Measurements from ENCODE around the gene SYT8. TPM values are rescaled to one million over a fixed set of nuclear protein-coding genes. Genes with fewer than 3 reads are reported as not detected.
"Not testable (repeated sequence)": the region's sequence is repeated elsewhere in the genome, so short reads cannot be mapped to it uniquely, and the experiment has no call there.

SYT8 gene
- total RNA-seq, 1 experiment from 2014 or later: 1.0 TPM

GRCh38 chr11:1874441-1875092, 39.8 kb downstream of the SYT8 start:
- RAD21 ChIA-PET (ENCODE audit: low non-redundant PET in 1 of 2, low total read pairs in 2 of 2, uncharacterized antibody in 2 of 2, unreplicated experiment in 2 of 2); BruUV-seq (replicated peaks); H3K4me2 ChIP-seq (ENCODE audit: low read length); DNase-seq (ENCODE audit: low read depth, low spot score); H3K4me1 ChIP-seq (ENCODE audit: control insufficient read depth in 1 of 2, insufficient read depth in 2 of 2, low read length in 2 of 2); intact Hi-C loops (cut with micrococcal nuclease); H2AFZ ChIP-seq (ENCODE audit: low read depth, low read length, poor library complexity, severe bottlenecking); H3K79me2 ChIP-seq (ENCODE audit: insufficient read depth, low read length); H3K27me3 ChIP-seq (ENCODE audit: insufficient read depth, low read length); H3K4me3 ChIP-seq (replicated peaks in 1 of 2; ENCODE audit: low read depth in 1 of 2, low read length in 2 of 2); H3K9ac ChIP-seq (ENCODE audit: low read length); ATAC-seq; H3K9me3 ChIP-seq (ENCODE audit: control insufficient read depth in 1 of 2, insufficient read depth in 1 of 2, low read depth in 1 of 2, low read length in 2 of 2); POLR2A ChIA-PET; H3K36me3 ChIP-seq (ENCODE audit: control insufficient read depth in 1 of 2, insufficient read depth in 2 of 2, low read length in 2 of 2); H4K20me1 ChIP-seq (ENCODE audit: insufficient read depth); H3K9me2 ChIP-seq (ENCODE audit: insufficient read depth); H3K27ac ChIP-seq (ENCODE audit: low read depth, low read length): not testable (repeated sequence)
- CTCF ChIA-PET: interaction anchor here (0.8 to 2.4 kb wide), 3 partner anchors 34 to 277 kb away, joined by 3 to 19 read pairs (median 16); no protein-coding TSS in a partner anchor

- Histone ChIP-seq H3K27me3 (ENCODE audit: insufficient read depth, low read length) (no peaks in the 10 kb centered on the region), H3K9ac (ENCODE audit: low read length) (no peak overlapping the region), H3K36me3 (ENCODE audit: control insufficient read depth in 1 of 2, insufficient read depth in 2 of 2, low read length in 2 of 2) (no peaks in the 10 kb centered on the region), H3K4me1 (ENCODE audit: control insufficient read depth in 1 of 2, insufficient read depth in 2 of 2, low read length in 2 of 2) (peaks cover 0 to 4% of the 10 kb centered on the region in 2 experiments; a peak in 1 of 4 replicates), H3K4me3 (replicated peaks in 1 of 2; ENCODE audit: low read depth in 1 of 2, low read length in 2 of 2) (no peak overlapping the region), H3K27ac (ENCODE audit: low read depth, low read length) (no peak overlapping the region), H3K9me3 (ENCODE audit: control insufficient read depth in 1 of 2, insufficient read depth in 1 of 2, low read depth in 1 of 2, low read length in 2 of 2) (no peaks in the 10 kb centered on the region), H4K20me1 (ENCODE audit: insufficient read depth) (no peaks in the 10 kb centered on the region), H3K9me2 (ENCODE audit: insufficient read depth) (no peaks in the 10 kb centered on the region), H3K79me2 (ENCODE audit: insufficient read depth, low read length) (no peaks in the 10 kb centered on the region), H2AFZ (ENCODE audit: low read depth, low read length, poor library complexity, severe bottlenecking) (no peak overlapping the region), H3K4me2 (ENCODE audit: low read length) (no peak overlapping the region)
- no peak for ATAC-seq
- RAD21 ChIA-PET (ENCODE audit: low non-redundant PET in 1 of 2, low total read pairs in 2 of 2, uncharacterized antibody in 2 of 2, unreplicated experiment in 2 of 2): no interaction called here
- intact Hi-C loops (cut with micrococcal nuclease): no loop called here
- no peak for TF ChIP-seq CEBPB (IDR thresholded peaks at IDR 0.05; ENCODE audit: low read depth)
- TF ChIP-seq SIN3A (IDR thresholded peaks at IDR 0.05; ENCODE audit: low read depth): no peak
- TF ChIP-seq ZFX (IDR thresholded peaks at IDR 0.05): no peak
- TF ChIP-seq YY1 (IDR thresholded peaks at IDR 0.05; ENCODE audit: extremely low read depth, insufficient replicate concordance, low read depth, low read length): no peak
- no peak for TF ChIP-seq RAD21 (IDR thresholded peaks at IDR 0.05; ENCODE audit: low read depth)
- no peak for TF ChIP-seq EGR1 (IDR thresholded peaks at IDR 0.05; ENCODE audit: low read depth)
- no peak for TF ChIP-seq TCF7L2 (IDR thresholded peaks at IDR 0.05; ENCODE audit: borderline replicate concordance, extremely low read depth, insufficient read depth, insufficient read length)
- no peak for TF ChIP-seq ATF3 (IDR thresholded peaks at IDR 0.05)
- no peak for TF ChIP-seq EZH2 (IDR thresholded peaks at IDR 0.05)
- TF ChIP-seq JUND (IDR thresholded peaks at IDR 0.05): no peak
- TF ChIP-seq REST (IDR thresholded peaks at IDR 0.05; ENCODE audit: low read depth): no peak
- no peak for TF ChIP-seq FOSL1 (IDR thresholded peaks at IDR 0.05; ENCODE audit: low read depth)
- TF ChIP-seq ZBTB33 (IDR thresholded peaks at IDR 0.05; ENCODE audit: extremely low read depth, insufficient replicate concordance, low read length): no peak
- DNase-seq (ENCODE audit: low read depth, low spot score): no peak
- POLR2A ChIA-PET: no interaction called here
- CTCF ChIA-PET: interaction anchor here (0.8 to 2.4 kb wide), 7 partner anchors 13 to 276 kb away, joined by 3 to 19 read pairs (median 9); partner anchors contain the start of gene SYT8
- BruUV-seq (replicated peaks): no TSS peak
Observed at GRCh38 chr11:1875093-1875850, 40.5 kb downstream of the SYT8 start.
